Upper lobe of left lung (tissue), 6 donors: Measurements from ENCODE around the gene USH1G. TPM values are rescaled to one million over a fixed set of nuclear protein-coding genes. Genes with fewer than 3 reads are reported as not detected.

Experiments
- ATAC-seq, 2 donors: fragments of 200-7000 bp; cut with Tn5 transposase; one replicate each; pipeline ENCODE4 v1.9.1; 2022; ENCODE audit warnings: mild to moderate bottlenecking in 2 of 2, moderate library complexity in 2 of 2; ENCODE audit not compliant: low FRiP score in 2 of 2
- DNase-seq, 2 donors: peaks; one replicate each; pipeline ENCODE4 v3.0.0-alpha.2; 2019 to 2020
- H3K27ac ChIP-seq, 4 donors: fragments of 200-600 bp; sonication (generic); one replicate each; pipeline ENCODE4 v1.5.1; 2016 to 2019
- H3K27me3 ChIP-seq, 4 donors: fragments of 200-600 bp; sonication (generic); one replicate each; pipeline ENCODE4 v1.5.1; 2017 to 2019
- H3K36me3 ChIP-seq, 4 donors: fragments of 200-600 bp; sonication (generic); one replicate each; pipeline ENCODE4 v1.5.1; 2016 to 2019
- H3K4me1 ChIP-seq, 4 donors: fragments of 200-600 bp; sonication (generic); one replicate each; pipeline ENCODE4 v1.5.1; 2018 to 2019
- H3K4me3 ChIP-seq, 4 donors: fragments of 200-600 bp; sonication (generic); one replicate each; pipeline ENCODE4 v1.5.1; 2017 to 2019; ENCODE audit warnings: mild to moderate bottlenecking in 2 of 4, moderate library complexity in 1 of 4
- H3K9me3 ChIP-seq, 4 donors: fragments of 200-600 bp; sonication (generic); one replicate each; pipeline ENCODE4 v1.5.1; 2018 to 2019
- CTCF ChIP-seq, 6 experiments: fragments of 450-650 bp in 4 of 6; fragments of 200-600 bp in 2 of 6; sonication (generic) in 2 of 6; IDR thresholded peaks; one replicate each; pipeline ENCODE4 v1.5.1; 2016 to 2019; ENCODE audit warnings: antibody characterized with exemption in 6 of 6
- EP300 ChIP-seq, 4 donors: sonication (generic); formaldehyde crosslinking; IDR thresholded peaks; one replicate each; pipeline ENCODE4 v1.5.1; 2017; ENCODE audit warnings: antibody characterized with exemption in 4 of 4, control low read depth in 2 of 4
- POLR2A ChIP-seq, 4 donors: fragments of 450-650 bp; IDR thresholded peaks; one replicate each; pipeline ENCODE4 v1.5.1; 2016 to 2017; ENCODE audit warnings: antibody characterized with exemption in 4 of 4, mild to moderate bottlenecking in 2 of 4
- POLR2AphosphoS5 ChIP-seq, 2 donors: sonication (generic); formaldehyde crosslinking; IDR thresholded peaks; one replicate each; pipeline ENCODE4 v1.5.1; 2017; ENCODE audit warnings: antibody characterized with exemption in 2 of 2
- WGBS, 2 donors: methylation state at CpG; one replicate each; pipeline ENCODE4 v1.1.5; 2017 to 2018; 5-methylcytosine and 5-hydroxymethylcytosine counted together
- total RNA-seq, 6 donors: library from RNA; depleted of rRNA in 4 of 6; stranded (reverse); fragments of >200 nt in 4 of 6; gene quantifications; one replicate each; pipeline versions ENCODE4 v1.1.0 to v1.2.1, GENCODE V29; 2016 to 2021
- donor health status: DM: no; HTN: no; CAD: no; lungs with moderate emphysema.
- donor health status: DM: no; HTN: yes; CAD: no; lungs with severe emphysema.

USH1G gene
- total RNA-seq, 6 donors from 2014 or later, result 0.13 TPM; not detected in 5

- ATAC-seq (no peak), DNase-seq (no peak)
- 40 to 52% methylated on average over 10 to 11 of the region's 11 CpGs for WGBS, 2 donors
- Histone ChIP-seq H3K9me3 (no peaks in the 10 kb centered on the region), H3K27me3 (peaks cover 3 to 24% (median 7%) of the 10 kb centered on the region in 4 donors), H3K4me3 (no peak overlapping the region), H3K4me1 (peaks cover 0 to 12% (median 11%) of the 10 kb centered on the region in 4 donors), H3K27ac (no peak overlapping the region), H3K36me3 (no peaks in the 10 kb centered on the region)
- TF ChIP-seq EP300 (IDR thresholded peaks at IDR 0.05) (no peak), POLR2AphosphoS5 (IDR thresholded peaks at IDR 0.05) (no peak), POLR2A (IDR thresholded peaks at IDR 0.05) (no peak), CTCF (IDR thresholded peaks at IDR 0.05) (no peak)
Observed at GRCh38 chr17:74937064-74938051, 14.3 kb upstream of the USH1G start.

- 18 to 42% methylated on average over 3 to 11 of the region's 12 CpGs for WGBS, 2 donors
- Histone ChIP-seq H3K9me3 (no peaks in the 10 kb centered on the region), H3K4me1 (peaks cover 0 to 12% (median 11%) of the 10 kb centered on the region in 4 donors), H3K27ac (no peak overlapping the region), H3K27me3 (peaks cover 3 to 24% (median 7%) of the 10 kb centered on the region in 4 donors), H3K4me3 (no peak overlapping the region), H3K36me3 (no peaks in the 10 kb centered on the region)
- ATAC-seq, result no peak
- no peak for DNase-seq
- TF ChIP-seq EP300 (IDR thresholded peaks at IDR 0.05) (no peak), POLR2A (IDR thresholded peaks at IDR 0.05) (no peak), CTCF (IDR thresholded peaks at IDR 0.05) (no peak), POLR2AphosphoS5 (IDR thresholded peaks at IDR 0.05) (no peak)
Observed at GRCh38 chr17:74936470-74936799, 13.4 kb upstream of the USH1G start.

GRCh38 chr17:74935585-74936469, 12.8 kb upstream of the USH1G start, which contains the start of gene OTOP3:
TSS of gene OTOP3 (plus strand) at chr17:74935898. CDS start at chr17:74935922, 24 bp downstream.
- Histone ChIP-seq H3K9me3 (no peaks in the 10 kb centered on the region), H3K4me3 (no peak within 1 kb of the TSS), H3K36me3 (no peaks in the 10 kb centered on the region), H3K4me1 (peaks cover 0 to 12% (median 11%) of the 10 kb centered on the region in 4 donors), H3K27me3 (peaks cover 3 to 24% (median 7%) of the 10 kb centered on the region in 4 donors), H3K27ac (no peak within 1 kb of the TSS)
- DNase-seq, result peak in 1 of 2 donors; percentile 85
- TF ChIP-seq POLR2AphosphoS5 (IDR thresholded peaks at IDR 0.05), result no peak
- no peak for TF ChIP-seq POLR2A (IDR thresholded peaks at IDR 0.05)
- TF ChIP-seq EP300 (IDR thresholded peaks at IDR 0.05), result no peak
- TF ChIP-seq CTCF (IDR thresholded peaks at IDR 0.05), result no peak
- 5 to 6% methylated on average over 22 to 54 of the region's 78 CpGs for WGBS, 2 donors
- peak in 1 of 2 donors; percentile 15 for ATAC-seq

DNA sequence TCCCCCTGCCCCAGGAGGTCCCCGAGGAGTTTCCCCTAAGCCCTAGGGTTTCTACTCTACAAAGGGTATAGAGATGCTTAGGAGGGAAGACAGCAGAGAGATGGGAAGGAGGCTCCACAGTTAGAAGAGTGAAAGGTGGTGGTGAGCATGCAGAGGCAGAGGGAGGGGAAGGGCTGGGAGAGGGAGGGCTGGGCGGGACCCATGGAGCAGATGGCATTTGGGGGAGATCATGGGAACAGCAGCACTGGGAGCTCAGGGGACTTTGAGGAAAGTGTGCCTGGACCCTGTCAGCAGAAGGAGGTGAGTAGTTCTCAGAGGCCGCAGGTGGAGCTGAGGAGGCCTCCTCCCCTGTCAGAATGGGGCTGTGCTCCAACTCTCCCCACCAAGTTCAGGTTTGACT, 12.0 kb upstream of the USH1G start:
- Histone ChIP-seq H3K9me3 (no peaks in the 10 kb centered on the region), H3K27me3 (peaks cover 3 to 24% (median 7%) of the 10 kb centered on the region in 4 donors), H3K4me3 (no peak overlapping the region), H3K27ac (no peak overlapping the region), H3K4me1 (peaks cover 0 to 12% (median 11%) of the 10 kb centered on the region in 4 donors), H3K36me3 (no peaks in the 10 kb centered on the region)
- no peak for ATAC-seq
- no peak for DNase-seq
- WGBS, 2 donors, result 73 to 74% methylated on average over 3 of the region's 3 CpGs
- TF ChIP-seq POLR2AphosphoS5 (IDR thresholded peaks at IDR 0.05) (no peak), CTCF (IDR thresholded peaks at IDR 0.05) (no peak), POLR2A (IDR thresholded peaks at IDR 0.05) (no peak), EP300 (IDR thresholded peaks at IDR 0.05) (no peak)
